Measurements from ENCODE around the gene GNB1L.

GNB1L gene

DNA sequence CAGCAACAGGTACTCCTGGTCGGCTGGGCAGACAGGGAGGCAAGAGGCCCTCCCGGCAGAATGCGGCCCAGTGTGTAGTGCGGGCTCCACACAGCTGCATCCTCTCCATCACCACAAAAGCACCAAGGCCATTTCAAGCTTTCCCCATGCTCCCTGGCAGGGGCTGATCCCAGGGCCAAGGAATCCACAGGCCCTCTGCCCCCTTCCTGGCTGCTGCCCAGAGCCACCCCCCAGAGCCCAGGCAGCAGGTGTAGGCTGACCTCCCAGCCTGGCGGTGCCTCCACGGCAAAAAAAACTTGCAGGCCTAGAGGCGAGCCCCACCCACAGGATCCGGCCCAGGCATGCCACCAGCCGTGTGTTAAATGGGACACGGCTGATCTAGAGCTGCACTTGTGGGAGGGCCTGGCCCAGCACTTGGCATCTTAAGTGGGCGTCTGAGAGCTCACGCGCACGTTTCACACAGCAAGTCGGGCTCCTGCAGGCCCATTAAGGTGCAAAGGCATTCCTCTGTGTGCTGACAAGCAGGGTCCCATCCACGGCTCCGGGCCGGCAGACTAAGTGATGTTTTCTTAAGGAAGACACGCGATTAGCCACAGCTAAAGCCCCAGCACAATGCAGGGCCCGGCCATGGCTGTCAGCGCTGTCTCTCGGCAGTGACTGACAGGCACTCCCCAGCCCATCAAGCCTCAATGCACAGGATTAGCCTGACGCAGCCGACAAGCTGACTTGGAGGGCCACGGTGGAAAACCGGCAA lies 19.8 kb upstream of the GNB1L start:
- no peak overlapping the region for H3K27ac ChIP-seq (ENCODE audit: low read depth, low read length)
- H3K36me3 ChIP-seq (ENCODE audit: insufficient read depth, low read length): no peaks in the 10 kb centered on the region
- H3K27me3 ChIP-seq (ENCODE audit: insufficient read depth, low read length): no peaks in the 10 kb centered on the region
- no peak overlapping the region for H3K4me3 ChIP-seq (ENCODE audit: low read depth, low read length)
- no peaks in the 10 kb centered on the region for H3K79me2 ChIP-seq (ENCODE audit: control insufficient read depth, insufficient read depth, low read length, unreplicated experiment)
- no peak overlapping the region for H2AFZ ChIP-seq (ENCODE audit: low read length, unreplicated experiment)
- peaks cover 39% of the 10 kb centered on the region for H3K4me1 ChIP-seq (ENCODE audit: control insufficient read depth, insufficient read depth, low read length, unreplicated experiment)

DNA sequence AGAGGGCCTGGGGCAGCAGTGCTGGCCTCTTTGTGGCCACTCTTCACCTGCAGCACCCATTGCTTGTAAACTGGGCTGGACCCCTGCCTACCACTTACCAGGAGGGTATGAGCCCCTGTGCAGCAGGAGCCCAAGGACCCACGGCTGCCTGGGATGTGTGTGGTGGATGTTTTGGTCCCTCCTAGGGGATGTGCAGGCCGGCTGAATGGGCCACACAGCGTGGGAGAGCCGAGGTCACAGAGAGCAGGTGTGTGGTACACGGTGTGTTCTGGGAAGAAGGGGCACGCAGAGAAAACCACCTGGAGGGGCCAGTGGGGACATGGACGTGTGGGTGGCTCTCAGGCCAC lies 19.3 kb upstream of the GNB1L start:
- no peak overlapping the region for H2AFZ ChIP-seq (ENCODE audit: low read length, unreplicated experiment)
- no peaks in the 10 kb centered on the region for H3K79me2 ChIP-seq (ENCODE audit: control insufficient read depth, insufficient read depth, low read length, unreplicated experiment)
- H3K4me1 ChIP-seq (ENCODE audit: control insufficient read depth, insufficient read depth, low read length, unreplicated experiment): peaks cover 34% of the 10 kb centered on the region
- H3K36me3 ChIP-seq (ENCODE audit: insufficient read depth, low read length): no peaks in the 10 kb centered on the region
- H3K27me3 ChIP-seq (ENCODE audit: insufficient read depth, low read length): no peaks in the 10 kb centered on the region
- H3K27ac ChIP-seq (ENCODE audit: low read depth, low read length): no peak overlapping the region
- H3K4me3 ChIP-seq (ENCODE audit: low read depth, low read length): no peak overlapping the region

DNA sequence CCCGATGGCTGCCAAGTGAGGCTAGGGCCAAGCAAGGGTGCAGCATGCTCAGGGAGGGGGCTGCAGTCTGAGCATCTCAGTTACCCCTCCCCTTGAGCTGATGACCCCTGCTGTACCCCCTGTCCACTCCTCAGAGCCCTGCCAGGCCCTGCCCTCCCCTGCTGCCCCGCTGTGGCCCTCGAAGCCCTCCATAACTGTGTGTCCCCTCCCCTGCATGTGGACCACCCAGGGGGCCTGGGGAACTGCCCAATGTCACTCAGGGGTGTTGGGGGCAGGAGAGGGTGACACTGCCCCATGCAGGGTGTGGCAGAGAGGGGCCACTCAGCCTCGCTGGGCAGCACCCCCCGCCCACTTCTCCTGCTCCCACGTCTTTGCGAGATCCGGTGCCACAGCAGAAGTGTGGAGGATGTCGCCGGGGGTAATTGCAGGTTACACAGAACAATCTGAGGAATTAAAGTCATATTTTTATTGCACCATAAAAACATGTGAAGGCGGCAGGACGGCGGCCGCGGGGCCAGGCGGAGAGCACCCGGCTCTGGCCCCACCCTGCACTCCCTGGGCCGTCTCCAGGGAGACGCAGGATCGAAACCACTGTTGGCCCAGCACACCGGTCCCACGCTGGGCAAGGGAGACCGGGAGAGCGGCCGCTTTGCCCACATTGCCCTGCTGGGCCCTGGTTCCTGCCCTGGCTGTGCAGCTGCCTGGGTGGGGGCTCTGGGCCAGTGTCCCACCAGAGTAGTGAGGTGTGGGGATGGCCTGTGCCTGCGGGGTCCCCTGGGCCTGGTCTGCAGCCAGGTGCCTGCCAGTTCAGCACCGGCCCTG lies 18.7 kb upstream of the GNB1L start:
- Histone ChIP-seq H2AFZ (ENCODE audit: low read length, unreplicated experiment) (no peak overlapping the region), H3K4me1 (ENCODE audit: control insufficient read depth, insufficient read depth, low read length, unreplicated experiment) (peaks cover 28% of the 10 kb centered on the region), H3K36me3 (ENCODE audit: insufficient read depth, low read length) (no peaks in the 10 kb centered on the region), H3K27me3 (ENCODE audit: insufficient read depth, low read length) (no peaks in the 10 kb centered on the region), H3K4me3 (ENCODE audit: low read depth, low read length) (no peak overlapping the region), H3K79me2 (ENCODE audit: control insufficient read depth, insufficient read depth, low read length, unreplicated experiment) (no peaks in the 10 kb centered on the region), H3K27ac (ENCODE audit: low read depth, low read length) (no peak overlapping the region)

DNA sequence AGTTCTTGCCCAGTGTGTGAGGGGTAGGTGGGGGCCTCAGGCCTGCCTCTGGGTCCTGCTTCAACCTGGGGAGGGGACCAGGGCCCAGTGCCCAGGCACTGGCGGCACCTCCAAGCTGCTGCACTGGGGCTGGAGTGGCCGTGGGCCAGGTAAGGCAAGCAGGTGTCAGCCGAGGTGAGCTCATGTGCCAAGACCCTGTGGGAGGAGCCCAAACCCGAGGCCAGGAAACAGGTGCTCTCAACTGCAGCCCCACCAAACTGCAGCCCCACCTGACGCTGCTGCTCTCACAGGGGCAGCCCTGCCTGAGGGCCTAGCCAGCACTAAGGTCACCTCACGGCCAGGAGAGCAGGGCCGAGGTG lies 18.1 kb upstream of the GNB1L start:
- Histone ChIP-seq H3K27me3 (ENCODE audit: insufficient read depth, low read length) (no peaks in the 10 kb centered on the region), H3K36me3 (ENCODE audit: insufficient read depth, low read length) (no peaks in the 10 kb centered on the region), H2AFZ (ENCODE audit: low read length, unreplicated experiment) (no peak overlapping the region), H3K4me1 (ENCODE audit: control insufficient read depth, insufficient read depth, low read length, unreplicated experiment) (peaks cover 22% of the 10 kb centered on the region), H3K79me2 (ENCODE audit: control insufficient read depth, insufficient read depth, low read length, unreplicated experiment) (no peaks in the 10 kb centered on the region), H3K27ac (ENCODE audit: low read depth, low read length) (no peak overlapping the region), H3K4me3 (ENCODE audit: low read depth, low read length) (no peak overlapping the region)

DNA sequence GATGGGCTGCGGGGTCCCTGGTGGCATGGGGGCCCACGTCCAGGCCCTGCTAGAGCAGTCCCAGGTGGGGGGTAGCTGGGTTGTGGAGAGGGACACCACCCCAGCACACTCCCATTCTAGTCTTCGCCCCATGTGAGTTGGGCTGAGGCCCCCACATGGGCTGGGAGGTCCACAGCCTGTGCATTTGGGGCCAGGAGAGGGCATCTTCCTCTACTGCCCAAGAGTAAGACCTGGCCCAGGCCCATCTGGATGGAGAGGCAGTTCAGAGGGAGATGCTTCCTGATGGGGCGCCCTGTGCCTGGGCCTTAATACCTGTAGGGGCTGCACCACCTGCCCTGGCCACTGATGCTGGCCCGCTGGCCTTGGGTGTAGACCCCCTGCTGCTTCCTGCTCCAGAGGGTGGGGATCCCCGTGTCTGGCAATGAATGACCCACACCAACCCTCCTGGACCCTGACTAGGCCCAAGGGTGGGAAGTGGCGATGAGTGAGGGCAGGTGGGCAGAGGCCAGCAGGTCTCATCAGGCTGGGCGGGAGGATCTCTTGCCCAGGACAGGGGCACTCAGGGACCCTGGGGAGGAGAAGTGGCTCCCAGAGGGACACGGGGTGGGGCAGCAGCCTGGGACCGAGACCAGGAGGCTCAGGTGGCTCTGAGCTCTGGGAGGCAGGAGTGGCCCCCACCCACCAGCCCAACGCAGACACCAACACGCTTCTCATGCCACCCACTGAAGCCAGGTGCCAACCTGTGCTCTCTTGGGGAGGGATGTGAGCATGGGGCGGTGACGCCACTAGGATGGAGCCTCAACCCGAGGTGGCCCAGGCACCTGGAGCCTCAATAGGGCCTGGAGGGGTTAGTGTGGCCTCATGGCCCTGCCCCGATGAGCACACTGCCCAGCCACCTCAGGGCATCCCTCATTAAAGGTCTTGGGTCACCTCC lies 17.4 kb upstream of the GNB1L start:
- Histone ChIP-seq H2AFZ (ENCODE audit: low read length, unreplicated experiment) (no peak overlapping the region), H3K27me3 (ENCODE audit: insufficient read depth, low read length) (no peaks in the 10 kb centered on the region), H3K4me1 (ENCODE audit: control insufficient read depth, insufficient read depth, low read length, unreplicated experiment) (peaks cover 17% of the 10 kb centered on the region), H3K36me3 (ENCODE audit: insufficient read depth, low read length) (no peaks in the 10 kb centered on the region), H3K79me2 (ENCODE audit: control insufficient read depth, insufficient read depth, low read length, unreplicated experiment) (no peaks in the 10 kb centered on the region), H3K27ac (ENCODE audit: low read depth, low read length) (no peak overlapping the region), H3K4me3 (ENCODE audit: low read depth, low read length) (no peak overlapping the region)

DNA sequence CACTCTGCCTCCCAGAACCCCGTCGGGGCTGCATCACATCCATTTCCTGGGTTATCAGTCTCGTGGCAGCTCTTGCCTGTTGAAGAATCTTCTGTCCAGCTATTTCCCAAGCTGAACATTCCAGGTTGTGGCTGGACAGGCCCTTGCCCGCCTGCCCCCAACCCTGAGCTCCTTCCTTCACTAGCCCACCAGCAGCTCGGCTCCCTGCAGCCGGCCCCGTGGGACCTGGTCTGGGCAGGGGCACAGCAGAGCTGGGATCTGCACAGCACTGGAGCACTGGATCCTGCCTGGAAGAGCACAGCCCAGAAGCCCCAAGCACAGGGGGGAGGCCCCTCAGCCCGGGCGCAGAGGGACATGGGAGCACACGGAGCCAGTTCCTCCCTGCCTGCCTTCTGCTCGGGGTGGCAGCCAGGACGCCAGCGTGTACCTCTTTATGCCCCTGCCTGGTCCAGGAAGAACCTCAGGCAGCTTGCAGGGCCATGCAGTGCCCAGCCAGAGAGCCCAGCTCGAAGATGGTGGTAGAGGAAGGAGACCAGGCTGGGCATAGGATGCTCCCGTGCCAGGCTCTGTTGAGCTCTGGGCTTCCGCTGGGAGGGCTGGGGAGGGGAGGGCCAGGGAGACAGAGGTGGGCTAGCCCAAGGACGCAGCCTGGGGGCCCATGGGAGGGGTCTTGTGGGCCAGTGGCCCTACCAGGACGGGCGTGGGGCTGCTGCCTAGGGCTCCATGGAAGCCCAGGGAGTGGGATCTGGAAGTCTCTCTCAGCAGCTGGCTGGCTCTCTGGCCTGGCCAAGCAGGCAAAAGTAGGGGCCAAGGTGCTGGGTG lies 16.6 kb upstream of the GNB1L start:
- H3K27ac ChIP-seq (ENCODE audit: low read depth, low read length): no peak overlapping the region
- H3K4me3 ChIP-seq (ENCODE audit: low read depth, low read length): no peak overlapping the region
- H3K4me1 ChIP-seq (ENCODE audit: control insufficient read depth, insufficient read depth, low read length, unreplicated experiment): peaks cover 11% of the 10 kb centered on the region

DNA sequence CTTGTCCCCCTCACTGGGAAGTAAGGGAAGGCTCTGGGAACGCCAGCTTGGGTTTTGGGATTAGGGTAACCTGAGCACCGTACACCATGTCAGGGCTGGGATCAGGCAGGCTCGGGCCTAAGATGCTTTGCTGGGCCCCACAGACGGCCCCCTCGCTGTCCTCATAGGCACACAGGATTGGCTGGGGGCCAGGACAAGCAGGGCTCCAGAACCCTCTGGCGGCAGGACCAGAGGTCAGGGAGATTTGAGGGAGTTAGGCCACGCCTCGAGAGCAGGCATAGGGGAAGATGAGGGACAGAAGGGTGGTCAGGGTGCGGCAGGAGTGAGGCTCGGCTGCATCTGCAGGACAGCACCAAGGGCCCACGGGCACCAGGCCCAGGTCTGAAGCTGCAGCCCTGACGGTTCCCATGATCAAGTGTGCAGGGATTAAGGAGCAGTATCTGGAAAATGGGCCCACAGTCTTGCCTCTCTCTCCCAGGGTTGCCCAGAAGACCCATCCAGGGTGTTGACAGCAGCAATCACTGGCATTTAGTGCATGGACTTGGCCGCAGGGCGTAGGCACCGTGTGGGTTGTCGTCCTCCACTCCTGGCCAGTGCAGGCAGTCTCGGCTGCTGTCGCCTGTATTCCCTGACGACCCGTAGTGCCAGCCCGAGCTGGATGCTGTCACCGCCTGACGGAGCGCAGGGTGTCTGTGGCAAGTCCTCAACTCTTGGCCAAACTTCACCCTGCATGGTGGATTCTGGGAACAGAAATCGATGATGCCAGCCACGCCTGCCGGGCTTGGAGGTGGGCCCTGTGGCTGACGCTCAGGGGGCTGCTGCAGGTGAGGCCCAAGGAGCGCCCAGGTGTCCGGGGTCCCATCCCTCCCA lies 15.7 kb upstream of the GNB1L start:
- H3K79me2 ChIP-seq (ENCODE audit: control insufficient read depth, insufficient read depth, low read length, unreplicated experiment): no peaks in the 10 kb centered on the region
- no peak overlapping the region for H3K27ac ChIP-seq (ENCODE audit: low read depth, low read length)
- H3K36me3 ChIP-seq (ENCODE audit: insufficient read depth, low read length): no peaks in the 10 kb centered on the region
- H3K4me1 ChIP-seq (ENCODE audit: control insufficient read depth, insufficient read depth, low read length, unreplicated experiment): peaks cover 2% of the 10 kb centered on the region
- H2AFZ ChIP-seq (ENCODE audit: low read length, unreplicated experiment): no peak overlapping the region
- H3K27me3 ChIP-seq (ENCODE audit: insufficient read depth, low read length): no peaks in the 10 kb centered on the region
- no peak overlapping the region for H3K4me3 ChIP-seq (ENCODE audit: low read depth, low read length)

More for the DNA sequence above, 16.6 kb upstream of the GNB1L start:
- Histone ChIP-seq H3K27me3 (ENCODE audit: insufficient read depth, low read length) (no peaks in the 10 kb centered on the region), H3K36me3 (ENCODE audit: insufficient read depth, low read length) (no peaks in the 10 kb centered on the region), H3K79me2 (ENCODE audit: control insufficient read depth, insufficient read depth, low read length, unreplicated experiment) (no peaks in the 10 kb centered on the region), H2AFZ (ENCODE audit: low read length, unreplicated experiment) (no peak overlapping the region)

DNA sequence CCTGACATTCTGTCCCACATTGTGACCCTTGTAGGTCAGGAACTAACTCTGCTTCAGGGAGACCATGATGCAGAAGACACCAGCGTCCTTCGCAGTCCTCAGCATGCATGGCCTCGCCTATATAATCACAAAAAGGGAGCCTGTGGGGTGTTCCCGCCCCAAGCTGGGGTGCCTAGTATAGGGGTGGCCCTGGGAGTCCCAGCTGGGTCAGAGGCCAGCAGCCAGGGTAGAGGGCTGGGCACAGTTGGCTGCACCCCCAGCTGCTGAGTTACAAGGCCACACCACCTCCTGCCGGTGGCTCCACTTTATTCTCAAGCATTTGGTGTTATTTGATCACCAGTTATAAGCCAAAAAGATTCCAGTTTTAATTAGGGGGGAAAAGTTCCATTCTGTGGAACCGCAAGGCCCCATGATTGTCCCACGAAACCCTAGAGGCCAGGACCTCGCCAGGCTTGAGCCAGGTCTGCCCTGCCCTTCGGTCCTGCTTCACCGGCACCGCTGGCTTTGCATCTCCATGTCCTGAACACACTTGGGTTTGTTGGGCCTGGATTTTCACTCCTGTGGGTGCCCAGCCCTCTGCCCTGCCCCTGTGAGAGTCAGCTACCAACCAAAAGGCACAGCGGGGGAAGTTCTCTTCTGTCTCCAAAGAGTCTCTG lies 15.0 kb upstream of the GNB1L start:
- Histone ChIP-seq H3K27ac (ENCODE audit: low read depth, low read length) (no peak overlapping the region), H3K36me3 (ENCODE audit: insufficient read depth, low read length) (no peaks in the 10 kb centered on the region), H3K4me3 (ENCODE audit: low read depth, low read length) (no peak overlapping the region), H3K27me3 (ENCODE audit: insufficient read depth, low read length) (no peaks in the 10 kb centered on the region), H2AFZ (ENCODE audit: low read length, unreplicated experiment) (no peak overlapping the region), H3K4me1 (ENCODE audit: control insufficient read depth, insufficient read depth, low read length, unreplicated experiment) (no peaks in the 10 kb centered on the region), H3K79me2 (ENCODE audit: control insufficient read depth, insufficient read depth, low read length, unreplicated experiment) (no peaks in the 10 kb centered on the region)

DNA sequence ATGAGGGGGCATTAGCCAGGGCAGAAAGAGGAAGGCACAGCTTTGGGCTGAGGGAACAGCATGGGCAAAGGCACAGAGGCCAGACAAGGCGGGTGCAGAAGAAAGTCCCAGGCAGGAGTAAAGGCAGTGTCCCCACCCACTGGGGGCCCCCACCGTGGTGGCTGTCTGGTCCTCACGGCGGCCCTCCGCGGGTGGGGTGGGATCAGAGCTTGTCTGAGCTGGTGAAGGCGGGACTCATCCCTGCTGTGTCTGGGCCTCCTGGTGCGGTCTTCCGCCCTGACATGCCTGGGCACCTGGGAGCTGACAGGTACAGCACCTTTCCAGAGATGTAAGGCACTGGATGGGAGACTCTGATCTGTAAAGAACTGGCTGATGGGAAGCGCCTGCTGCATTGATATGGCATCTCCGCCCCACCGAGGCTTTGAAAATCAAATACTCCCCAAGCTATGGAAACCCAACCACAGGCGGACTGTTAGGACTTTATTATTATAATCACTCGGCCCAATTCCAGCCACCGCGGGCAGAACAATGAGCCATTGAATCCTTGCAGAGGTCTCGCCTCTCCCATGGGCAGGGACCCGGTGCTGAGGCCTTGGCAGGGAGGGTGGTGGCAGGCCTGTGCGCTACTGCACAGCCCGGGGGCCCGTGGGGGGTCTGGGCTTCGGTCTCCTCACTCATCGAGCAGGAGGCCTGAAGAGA lies 14.2 kb upstream of the GNB1L start:
- Histone ChIP-seq H3K4me3 (ENCODE audit: low read depth, low read length) (no peak overlapping the region), H3K79me2 (ENCODE audit: control insufficient read depth, insufficient read depth, low read length, unreplicated experiment) (no peaks in the 10 kb centered on the region), H3K4me1 (ENCODE audit: control insufficient read depth, insufficient read depth, low read length, unreplicated experiment) (no peaks in the 10 kb centered on the region), H3K27me3 (ENCODE audit: insufficient read depth, low read length) (no peaks in the 10 kb centered on the region), H3K36me3 (ENCODE audit: insufficient read depth, low read length) (no peaks in the 10 kb centered on the region), H3K27ac (ENCODE audit: low read depth, low read length) (no peak overlapping the region), H2AFZ (ENCODE audit: low read length, unreplicated experiment) (no peak overlapping the region)
